ENCODE data around the gene PITHD1.
"Not testable (repeated sequence)": the region's sequence is repeated elsewhere in the genome, so short reads cannot be mapped to it uniquely, and the experiment has no call there.

PITHD1 gene

DNA sequence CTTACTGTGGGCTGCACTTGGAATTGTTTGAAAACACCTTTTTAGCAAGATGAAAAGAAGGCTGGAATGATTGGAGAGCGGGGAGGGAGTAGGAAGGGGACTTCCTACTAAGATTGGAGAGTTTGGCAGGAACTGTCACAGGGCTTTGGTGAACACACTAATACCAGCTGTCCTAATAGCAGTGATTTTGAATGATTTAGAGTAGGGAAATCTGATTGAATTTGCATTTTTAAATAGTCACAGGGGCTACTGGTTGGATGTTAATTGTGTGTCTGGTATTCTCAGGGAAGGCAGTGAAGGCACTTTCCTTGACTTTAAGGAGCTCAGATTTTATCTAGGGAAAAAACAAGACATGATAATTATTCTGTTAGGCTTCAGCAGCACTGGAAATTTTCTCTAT, 49.5 kb downstream of the PITHD1 start:
- no peak for DNase-seq

DNA sequence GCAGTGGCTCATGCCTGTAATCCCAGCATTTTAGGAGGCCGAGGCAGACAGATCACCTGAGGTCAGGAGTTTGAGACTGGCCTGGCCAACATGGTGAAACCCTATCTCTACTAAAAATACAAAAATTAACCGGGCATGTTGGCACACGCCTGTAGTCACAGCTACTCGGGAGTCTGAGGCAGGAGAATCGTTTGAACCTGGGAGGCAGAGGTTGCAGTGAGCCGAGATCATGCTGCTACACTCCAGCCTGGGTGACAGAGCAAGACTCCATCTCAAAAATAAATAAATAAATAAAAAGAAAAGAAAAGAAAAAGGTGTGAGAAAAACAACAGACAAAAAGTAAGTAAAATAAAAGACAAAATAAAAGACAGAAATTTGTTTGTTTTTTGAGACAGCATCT, 55.9 kb downstream of the PITHD1 start:
- DNase-seq = not testable (repeated sequence)

DNA sequence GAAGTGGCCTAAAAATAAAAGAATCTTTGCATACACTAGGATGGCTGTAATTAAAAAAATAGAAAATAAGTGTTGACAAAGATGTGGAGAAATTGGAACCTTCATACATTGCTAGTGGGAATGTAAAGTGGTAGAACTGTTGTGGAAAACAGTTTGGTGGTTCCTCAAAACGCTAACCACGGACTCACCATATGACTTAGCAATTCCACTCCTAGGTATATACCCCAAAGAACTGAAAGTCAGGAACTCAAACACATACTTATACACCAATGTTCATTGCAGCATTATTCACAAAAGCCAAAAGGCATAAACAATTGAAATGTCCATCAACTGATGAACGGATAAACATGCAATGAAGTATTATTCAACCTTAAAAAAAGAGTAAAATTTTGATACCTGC, 57.8 kb downstream of the PITHD1 start:
- no peak for DNase-seq
